PC-3 (cell line): ENCODE measurements around the gene DAAM1.

ENCODE experiments used
- EZH2 ChIP-seq: fragments of 300-600 bp; sonication (generic); IDR thresholded peaks from one replicate; pipeline ENCODE4 v1.6.1; 2017; ENCODE audit warnings: antibody characterized with exemption, mild to moderate bottlenecking, low read length; ENCODE audit not compliant: unreplicated experiment
- TF ChIP-seq, protein P1 (sequence below): fragments of 300-600 bp; sonication (generic); conservative IDR thresholded peaks from 2 replicates; pipeline ENCODE4 v1.5.1; 2017; ENCODE audit warnings: antibody characterized with exemption, low read depth, mild to moderate bottlenecking, low read length

GRCh38 chr14:59376686-59377085 lies 188.2 kb downstream of the DAAM1 start:
- TF ChIP-seq, protein P1, sequence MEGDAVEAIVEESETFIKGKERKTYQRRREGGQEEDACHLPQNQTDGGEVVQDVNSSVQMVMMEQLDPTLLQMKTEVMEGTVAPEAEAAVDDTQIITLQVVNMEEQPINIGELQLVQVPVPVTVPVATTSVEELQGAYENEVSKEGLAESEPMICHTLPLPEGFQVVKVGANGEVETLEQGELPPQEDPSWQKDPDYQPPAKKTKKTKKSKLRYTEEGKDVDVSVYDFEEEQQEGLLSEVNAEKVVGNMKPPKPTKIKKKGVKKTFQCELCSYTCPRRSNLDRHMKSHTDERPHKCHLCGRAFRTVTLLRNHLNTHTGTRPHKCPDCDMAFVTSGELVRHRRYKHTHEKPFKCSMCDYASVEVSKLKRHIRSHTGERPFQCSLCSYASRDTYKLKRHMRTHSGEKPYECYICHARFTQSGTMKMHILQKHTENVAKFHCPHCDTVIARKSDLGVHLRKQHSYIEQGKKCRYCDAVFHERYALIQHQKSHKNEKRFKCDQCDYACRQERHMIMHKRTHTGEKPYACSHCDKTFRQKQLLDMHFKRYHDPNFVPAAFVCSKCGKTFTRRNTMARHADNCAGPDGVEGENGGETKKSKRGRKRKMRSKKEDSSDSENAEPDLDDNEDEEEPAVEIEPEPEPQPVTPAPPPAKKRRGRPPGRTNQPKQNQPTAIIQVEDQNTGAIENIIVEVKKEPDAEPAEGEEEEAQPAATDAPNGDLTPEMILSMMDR = no peak
- TF ChIP-seq EZH2 = no peak
